Neutrophil (primary cell): ENCODE results near the gene LPAR5.

ENCODE experiments used
- H3K27ac ChIP-seq: fragments of 200-600 bp; sonication (generic); 2 replicates; pipeline ENCODE4 v1.5.1; 2016; ENCODE audit warnings: mild to moderate bottlenecking, moderate library complexity
- H3K27me3 ChIP-seq: fragments of 200-600 bp; sonication (generic); 2 replicates; pipeline ENCODE4 v1.6.0; 2016; ENCODE audit warnings: mild to moderate bottlenecking
- H3K36me3 ChIP-seq: fragments of 200-600 bp; sonication (generic); 2 replicates; pipeline ENCODE4 v1.5.1; 2017
- H3K4me1 ChIP-seq, 2 experiments: fragments of 200-600 bp in 1 of 2; sonication (generic) in 1 of 2; 1 replicate in 1 of 2; 2 replicates in 1 of 2; pipeline versions ENCODE4 v1.5.1 to v1.6.1; 2013 to 2016; ENCODE audit warnings: low read depth in 1 of 2, low read length in 1 of 2, mild to moderate bottlenecking in 1 of 2, moderate library complexity in 1 of 2; ENCODE audit not compliant: control insufficient read depth in 1 of 2, insufficient read depth in 1 of 2
- H3K4me3 ChIP-seq, 2 experiments: fragments of 200-600 bp in 1 of 2; sonication (generic) in 1 of 2; 1 replicate in 1 of 2; 2 replicates in 1 of 2; pipeline ENCODE4 v1.5.1; 2013 to 2016; ENCODE audit warnings: low read depth in 1 of 2, low read length in 1 of 2, mild to moderate bottlenecking in 1 of 2, moderate library complexity in 1 of 2
- H3K9me3 ChIP-seq: fragments of 200-600 bp; sonication (generic); 2 replicates; pipeline ENCODE4 v1.5.1; 2016
- TF ChIP-seq, protein P1 (sequence below): fragments of 200-600 bp; sonication (generic); IDR thresholded peaks from 2 replicates; pipeline ENCODE4 v1.5.1; 2016; ENCODE audit warnings: antibody characterized with exemption

LPAR5 gene

DNA sequence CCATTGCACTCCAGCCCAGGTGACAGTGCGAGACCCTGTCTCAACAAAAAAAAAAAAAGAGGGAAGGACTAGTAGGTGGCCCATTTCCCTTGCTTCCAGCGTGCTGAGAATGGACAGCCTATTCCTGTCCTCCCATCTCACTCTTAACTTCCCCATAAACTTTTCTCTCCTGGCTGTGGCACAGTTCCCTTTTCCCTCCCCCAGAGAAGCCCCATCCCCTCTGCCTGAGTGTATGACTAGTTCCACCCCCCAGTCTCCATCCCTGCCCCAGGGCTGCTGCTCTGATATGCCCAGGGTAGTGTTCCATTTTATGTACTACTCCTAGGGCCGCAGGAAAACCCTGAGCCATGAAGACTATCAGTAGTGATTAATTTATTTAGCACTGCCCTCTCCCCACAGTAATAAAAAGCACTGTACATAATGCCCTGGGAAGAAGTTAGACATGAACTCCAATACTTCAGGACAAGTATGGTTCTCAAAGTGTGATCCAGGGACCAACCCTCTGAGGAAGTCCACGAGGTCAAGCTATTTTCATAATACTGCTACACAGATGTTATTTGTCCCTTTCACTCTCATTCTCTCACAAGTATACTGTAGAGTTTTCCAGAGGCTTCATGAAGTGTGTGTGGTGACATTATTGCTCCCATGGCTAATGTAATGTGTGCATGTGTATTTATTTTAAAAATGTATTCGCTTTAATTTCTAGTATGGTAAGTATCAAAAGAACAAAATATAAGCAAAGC is 17.1 kb downstream of the LPAR5 start:
- Histone ChIP-seq H3K27me3 (peaks cover 6% of the 10 kb centered on the region), H3K36me3 (no peaks in the 10 kb centered on the region), H3K4me1 (peaks cover 14 to 16% of the 10 kb centered on the region in 2 experiments), H3K4me3 (no peak overlapping the region), H3K27ac (no peak overlapping the region), H3K9me3 (no peaks in the 10 kb centered on the region)
- TF ChIP-seq, protein P1, sequence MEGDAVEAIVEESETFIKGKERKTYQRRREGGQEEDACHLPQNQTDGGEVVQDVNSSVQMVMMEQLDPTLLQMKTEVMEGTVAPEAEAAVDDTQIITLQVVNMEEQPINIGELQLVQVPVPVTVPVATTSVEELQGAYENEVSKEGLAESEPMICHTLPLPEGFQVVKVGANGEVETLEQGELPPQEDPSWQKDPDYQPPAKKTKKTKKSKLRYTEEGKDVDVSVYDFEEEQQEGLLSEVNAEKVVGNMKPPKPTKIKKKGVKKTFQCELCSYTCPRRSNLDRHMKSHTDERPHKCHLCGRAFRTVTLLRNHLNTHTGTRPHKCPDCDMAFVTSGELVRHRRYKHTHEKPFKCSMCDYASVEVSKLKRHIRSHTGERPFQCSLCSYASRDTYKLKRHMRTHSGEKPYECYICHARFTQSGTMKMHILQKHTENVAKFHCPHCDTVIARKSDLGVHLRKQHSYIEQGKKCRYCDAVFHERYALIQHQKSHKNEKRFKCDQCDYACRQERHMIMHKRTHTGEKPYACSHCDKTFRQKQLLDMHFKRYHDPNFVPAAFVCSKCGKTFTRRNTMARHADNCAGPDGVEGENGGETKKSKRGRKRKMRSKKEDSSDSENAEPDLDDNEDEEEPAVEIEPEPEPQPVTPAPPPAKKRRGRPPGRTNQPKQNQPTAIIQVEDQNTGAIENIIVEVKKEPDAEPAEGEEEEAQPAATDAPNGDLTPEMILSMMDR = no peak

DNA sequence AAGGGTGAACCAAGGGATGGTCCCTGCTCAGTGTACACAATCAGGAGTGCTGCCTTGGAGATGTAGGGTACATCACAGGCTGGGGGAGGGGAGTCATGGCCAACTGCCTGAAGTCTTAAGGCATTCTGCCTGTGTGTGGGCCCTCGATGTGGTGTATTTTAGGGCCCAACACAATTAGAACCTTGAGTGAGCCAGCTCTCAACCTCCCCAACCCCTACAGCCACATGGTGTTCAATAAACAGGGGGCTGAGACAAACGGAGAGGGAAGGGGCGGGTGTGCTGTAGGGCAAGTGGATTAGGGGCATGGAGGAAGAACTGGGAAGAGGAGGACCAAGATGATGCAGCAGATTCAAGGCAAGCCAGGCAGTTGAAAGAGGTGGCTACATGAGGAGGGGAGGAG is 20.0 kb downstream of the LPAR5 start:
- Histone ChIP-seq H3K9me3 (no peaks in the 10 kb centered on the region), H3K27me3 (peaks cover 4% of the 10 kb centered on the region), H3K27ac (peak overlapping the region; percentile 7), H3K36me3 (no peaks in the 10 kb centered on the region), H3K4me3 (no peak overlapping the region), H3K4me1 (peaks cover 27 to 30% of the 10 kb centered on the region in 2 experiments)
- TF ChIP-seq, protein P1 = no peak

DNA sequence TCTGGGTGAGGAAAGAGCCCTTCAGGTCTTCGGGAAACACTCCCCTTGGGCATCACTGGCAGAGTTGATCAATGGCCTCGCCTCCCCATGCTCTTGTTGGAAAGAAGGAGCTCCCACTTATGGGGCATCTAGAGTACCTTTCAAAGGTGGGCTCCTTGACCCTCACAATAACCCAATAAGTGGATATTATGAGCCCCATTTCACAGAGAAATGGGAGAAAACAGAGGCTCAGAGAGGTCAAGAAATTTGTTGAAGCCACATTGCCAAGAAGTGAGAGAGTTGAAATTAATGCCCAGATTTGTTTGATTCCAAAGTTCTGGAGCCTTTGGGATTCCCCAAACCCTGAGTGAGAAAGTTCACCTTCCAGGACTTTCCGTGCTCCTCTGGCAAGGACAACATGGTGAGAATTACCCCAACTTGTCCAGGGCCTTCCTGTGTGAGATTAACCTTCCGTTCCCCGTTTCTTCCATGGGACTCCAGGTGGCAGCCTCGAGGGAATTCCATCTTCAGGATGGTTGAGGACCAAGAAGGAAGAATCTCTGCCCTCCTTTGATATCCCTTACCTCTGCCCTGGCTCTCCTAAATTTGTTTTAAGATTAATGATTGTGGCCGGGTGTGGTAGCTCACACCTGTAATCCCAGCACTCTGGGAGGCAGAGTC is 21.1 kb downstream of the LPAR5 start:
- TF ChIP-seq, protein P1 = no peak
- Histone ChIP-seq H3K27me3 (no peaks in the 10 kb centered on the region), H3K4me1 (peaks cover 20 to 22% of the 10 kb centered on the region in 2 experiments), H3K36me3 (no peaks in the 10 kb centered on the region), H3K9me3 (no peaks in the 10 kb centered on the region), H3K4me3 (no peak overlapping the region), H3K27ac (peak overlapping the region; percentile 46)

DNA sequence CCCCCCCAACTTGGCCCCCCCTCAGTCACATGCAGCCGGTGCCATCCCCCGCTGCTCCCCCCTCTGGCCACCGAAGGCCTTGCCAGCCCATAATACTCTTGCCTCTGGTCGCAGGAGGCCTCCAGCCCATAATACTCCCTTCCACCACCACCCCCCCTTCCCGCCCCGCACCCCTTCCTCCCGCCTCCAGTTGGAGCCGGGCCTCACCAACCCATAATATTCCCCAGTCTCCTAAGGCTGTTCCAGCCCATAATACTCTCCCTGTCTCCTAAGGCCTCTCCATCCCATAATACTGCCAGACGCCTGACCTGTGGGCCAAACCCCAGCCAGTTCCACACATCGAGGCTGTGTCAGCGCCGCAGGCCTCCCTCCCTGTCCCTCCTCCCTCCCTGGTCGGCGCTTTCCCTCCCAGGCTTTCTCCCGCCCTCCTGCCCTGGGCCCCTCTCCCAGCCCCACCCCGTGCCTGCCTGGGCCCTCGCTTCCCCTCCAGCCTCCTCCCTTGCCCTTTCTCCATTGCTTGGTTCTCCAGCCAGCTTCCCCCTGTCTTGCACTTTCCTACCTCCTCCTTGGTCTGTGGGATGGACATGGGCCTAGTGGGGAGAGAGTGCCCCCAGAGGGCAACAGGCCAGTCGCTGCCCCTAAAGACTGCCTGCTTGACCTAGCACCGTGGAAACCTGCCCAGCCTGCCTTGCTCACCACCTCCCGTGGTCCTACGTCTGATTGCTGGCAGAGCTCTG is 21.8 kb downstream of the LPAR5 start:
- TF ChIP-seq, protein P1 = no peak
- no peaks in the 10 kb centered on the region for H3K36me3 ChIP-seq
- H3K9me3 ChIP-seq = no peaks in the 10 kb centered on the region
- H3K27me3 ChIP-seq = no peaks in the 10 kb centered on the region
- peak overlapping the region; percentile 46 for H3K27ac ChIP-seq
- H3K4me3 ChIP-seq = no peak overlapping the region
- peaks cover 20 to 22% of the 10 kb centered on the region in 2 experiments for H3K4me1 ChIP-seq

DNA sequence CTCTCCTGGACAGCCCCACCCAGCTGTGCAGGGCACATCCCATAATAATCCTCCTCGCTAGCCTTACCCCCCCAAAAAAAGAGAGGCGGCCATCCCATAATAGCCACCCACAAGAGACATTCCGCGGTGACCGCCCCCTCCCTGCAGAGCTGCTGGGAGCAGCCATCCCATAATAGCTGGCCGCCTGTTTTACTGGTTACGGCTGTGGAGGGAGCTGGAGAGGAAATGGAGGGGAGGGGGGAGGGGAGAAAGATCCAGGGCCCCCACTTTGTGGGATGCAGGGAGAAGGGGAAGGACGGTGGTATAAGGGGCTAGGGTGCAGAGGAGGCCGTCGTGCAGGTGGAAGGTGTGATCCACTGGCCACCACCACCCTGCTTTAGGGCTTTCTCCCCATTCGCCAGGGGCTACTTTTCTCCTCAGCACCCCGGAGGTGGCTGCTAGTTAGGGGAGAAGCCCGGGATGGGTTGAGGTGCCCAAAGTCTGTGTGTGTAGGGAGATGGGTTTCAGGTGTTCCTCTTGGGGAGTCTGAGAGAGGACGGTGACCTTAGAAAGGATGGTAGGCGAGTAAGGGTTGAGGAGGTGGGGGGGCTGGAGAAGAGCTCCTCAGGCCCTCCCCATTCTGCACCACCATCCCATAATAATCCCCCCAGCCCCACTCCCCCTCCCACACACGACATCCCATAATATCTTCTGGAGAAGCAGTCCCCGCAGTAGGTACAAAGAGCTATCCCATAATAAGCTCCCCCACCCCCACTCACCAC is 22.6 kb downstream of the LPAR5 start:
- no peaks in the 10 kb centered on the region for H3K9me3 ChIP-seq
- H3K36me3 ChIP-seq = no peaks in the 10 kb centered on the region
- no peaks in the 10 kb centered on the region for H3K27me3 ChIP-seq
- H3K4me1 ChIP-seq = peaks cover 20 to 22% of the 10 kb centered on the region in 2 experiments
- peak overlapping the region in 1 of 2 experiments; percentile 9 for H3K4me3 ChIP-seq
- TF ChIP-seq, protein P1 = no peak
- H3K27ac ChIP-seq = peak overlapping the region; percentile 10
